Activated CD4-positive, CD25-positive, alpha-beta regulatory T cell treated with anti-CD3 and anti-CD28 coated beads, Interleukin-2, amount 50 U/mL, for 24 hours (primary cell): ENCODE data around the gene CASZ1.

Experiments
- ATAC-seq, 2 donors: fragments of 150-1000 bp; cut with Tn5 transposase; one replicate each; pipeline ENCODE4 v1.10.0; 2021; ENCODE audit warnings: mild to moderate bottlenecking in 1 of 2, moderate library complexity in 1 of 2

Gene CASZ1

GRCh38 chr1:10635085-10635896, 161.2 kb downstream of the CASZ1 start:
- ATAC-seq = no peak

GRCh38 chr1:10634428-10635084, 161.9 kb downstream of the CASZ1 start:
- ATAC-seq = no peak

DNA sequence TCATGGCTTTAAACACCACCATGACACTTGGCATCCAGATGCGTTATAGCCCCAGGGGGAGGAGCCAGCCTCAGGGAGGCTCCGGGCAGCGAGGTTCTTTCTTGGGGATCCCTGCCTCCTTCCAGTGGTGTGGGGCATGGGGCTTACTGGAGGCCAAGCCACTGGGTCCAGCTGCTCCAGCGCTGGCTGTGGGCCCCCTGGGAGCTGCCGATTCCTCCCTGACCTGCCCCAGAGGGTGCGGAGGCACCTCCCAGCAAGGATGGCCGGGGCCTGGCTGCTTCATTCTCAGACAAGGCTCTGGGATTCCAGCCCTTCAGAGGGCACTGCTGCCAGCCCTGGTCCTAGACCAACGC, 162.4 kb downstream of the CASZ1 start:
- no peak for ATAC-seq

GRCh38 chr1:10633416-10633815, 163.0 kb downstream of the CASZ1 start:
- ATAC-seq = no peak

- no peak for ATAC-seq
Observed at GRCh38 chr1:10632691-10633090, 163.8 kb downstream of the CASZ1 start.

- ATAC-seq = no peak
Observed at GRCh38 chr1:10631811-10632593, 164.4 kb downstream of the CASZ1 start.

GRCh38 chr1:10631121-10631810, 165.2 kb downstream of the CASZ1 start:
- ATAC-seq = no peak

DNA sequence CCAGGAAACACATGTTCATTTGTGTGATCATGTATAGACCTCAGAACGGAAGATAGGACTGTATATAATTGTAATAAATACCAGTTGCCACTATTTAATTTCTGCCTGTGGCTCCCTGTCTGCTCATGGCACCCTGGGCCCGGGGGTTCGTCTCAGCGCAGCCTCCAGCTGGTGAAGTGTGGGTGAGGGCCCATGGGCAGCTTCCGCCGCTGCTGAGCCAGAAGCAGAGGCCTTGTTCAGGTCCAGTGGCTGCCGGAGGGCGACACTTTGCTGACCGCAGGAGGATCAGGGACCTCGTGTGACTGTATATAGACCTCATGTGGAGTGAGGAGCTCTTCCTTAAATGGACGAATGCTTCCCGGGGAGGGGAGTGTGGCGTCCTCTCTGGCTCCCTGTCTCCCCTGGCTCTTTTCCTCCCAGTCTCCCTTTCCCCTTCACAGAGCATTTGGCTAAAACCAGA, 165.8 kb downstream of the CASZ1 start:
- no peak for ATAC-seq

DNA sequence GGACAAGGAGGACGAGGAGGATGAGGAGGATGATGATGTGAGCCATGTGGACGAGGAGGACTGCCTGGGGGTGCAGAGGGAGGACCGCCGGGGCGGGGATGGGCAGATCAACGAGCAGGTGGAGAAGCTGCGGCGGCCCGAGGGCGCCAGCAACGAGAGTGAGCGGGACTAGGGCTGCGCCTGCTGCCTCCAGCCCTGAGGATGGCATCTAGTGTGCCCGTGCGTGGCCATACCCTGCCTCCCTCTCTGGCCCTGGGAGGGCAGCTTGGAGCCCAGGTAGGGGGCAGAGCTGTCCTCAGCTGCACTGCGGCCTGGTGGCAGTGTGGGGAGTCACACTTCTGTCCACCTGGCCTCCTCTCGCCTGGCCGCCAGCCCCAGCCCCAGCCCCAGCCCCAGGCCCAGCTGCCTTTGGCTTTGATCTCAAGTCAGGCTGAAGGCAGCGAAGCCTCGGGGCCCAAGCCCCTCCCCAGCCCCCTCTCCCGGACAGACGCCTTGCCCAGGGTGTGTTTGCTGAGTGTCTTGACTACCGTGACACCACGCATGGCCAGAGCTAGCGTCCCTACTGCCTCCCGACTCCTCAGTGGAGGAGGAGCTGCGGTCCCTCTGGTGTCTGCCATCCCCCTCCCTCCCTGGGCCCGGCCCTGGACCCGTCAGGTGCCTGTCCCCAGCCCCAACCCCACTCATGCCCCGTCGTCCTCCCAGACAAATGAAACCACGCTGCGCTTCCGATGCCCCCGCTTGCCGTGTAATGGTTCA, 166.5 kb downstream of the CASZ1 start:
- ATAC-seq = no peak

- ATAC-seq = no peak
Observed at GRCh38 chr1:10629091-10629815, 167.2 kb downstream of the CASZ1 start.

DNA sequence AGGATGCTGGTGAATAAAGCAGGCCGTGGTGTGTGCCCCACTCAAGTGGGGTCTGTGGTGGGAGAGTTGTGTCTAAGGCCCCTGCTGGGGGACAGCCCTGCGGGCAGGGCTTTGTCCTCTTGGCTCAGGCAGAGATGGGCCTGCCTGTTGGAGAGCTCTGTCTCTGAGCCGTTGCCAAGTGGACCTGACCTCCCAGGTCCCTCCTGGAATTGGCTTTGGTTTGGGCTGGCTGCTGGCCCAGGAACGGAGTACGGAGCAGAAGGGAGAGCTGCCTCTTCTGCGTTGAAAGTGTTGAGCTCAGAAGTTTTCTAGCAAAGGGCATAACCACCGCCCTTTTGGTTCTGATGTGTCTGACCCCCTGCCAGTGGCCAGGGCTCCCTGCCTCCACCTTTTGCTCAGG, 167.8 kb downstream of the CASZ1 start:
- no peak for ATAC-seq

- no peak for ATAC-seq
Observed at GRCh38 chr1:10626791-10627410, 169.5 kb downstream of the CASZ1 start.

GRCh38 chr1:10626131-10626731, 170.2 kb downstream of the CASZ1 start:
- ATAC-seq = no peak

GRCh38 chr1:10625554-10625953, 170.9 kb downstream of the CASZ1 start:
- ATAC-seq = no peak

DNA sequence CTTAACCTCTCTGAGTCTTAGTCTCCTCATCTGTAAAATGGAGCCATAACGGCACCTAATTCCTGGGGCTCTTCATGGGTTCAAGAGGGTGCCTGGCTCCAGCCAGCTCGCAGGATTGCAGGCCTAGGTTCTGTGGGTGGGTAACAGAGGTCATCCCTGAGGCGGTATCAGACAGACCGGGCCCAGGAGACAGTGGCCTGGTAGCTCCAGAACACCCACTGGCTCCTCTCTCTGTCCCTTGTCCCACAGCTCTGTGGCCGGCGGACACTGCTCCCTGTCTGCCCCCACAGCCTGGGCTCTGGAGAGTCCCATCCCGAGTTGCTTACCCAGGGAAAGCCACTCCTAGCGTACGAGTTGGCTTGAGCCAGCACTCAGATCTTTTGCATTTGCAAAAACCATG, 171.4 kb downstream of the CASZ1 start:
- ATAC-seq = no peak

- ATAC-seq = no peak
Observed at GRCh38 chr1:10624256-10625050, 172.0 kb downstream of the CASZ1 start.

DNA sequence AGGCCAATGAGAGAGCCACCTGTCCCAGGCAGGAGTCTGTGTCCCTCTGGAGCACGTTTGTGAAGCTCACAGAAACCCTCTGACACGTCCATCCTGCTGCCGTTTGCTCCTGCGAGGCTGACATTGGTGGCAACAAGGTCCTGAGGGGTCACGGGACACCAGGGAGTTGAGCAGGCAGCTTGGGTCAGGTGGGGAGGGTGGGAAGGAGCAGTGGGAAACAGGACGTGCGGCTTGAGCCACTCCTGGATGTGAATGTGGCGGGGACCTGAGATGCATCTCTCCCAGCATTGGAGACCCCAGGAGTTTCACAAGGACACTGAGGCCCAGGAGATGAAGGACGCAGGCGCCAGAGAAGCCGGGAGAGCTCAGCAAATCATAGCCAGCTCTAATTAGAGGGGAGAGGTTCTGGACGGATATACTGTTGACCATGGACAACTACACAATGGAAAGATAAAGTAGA, 172.7 kb downstream of the CASZ1 start:
- no peak for ATAC-seq

- ATAC-seq = no peak
Observed at GRCh38 chr1:10622910-10623685, 173.3 kb downstream of the CASZ1 start.

DNA sequence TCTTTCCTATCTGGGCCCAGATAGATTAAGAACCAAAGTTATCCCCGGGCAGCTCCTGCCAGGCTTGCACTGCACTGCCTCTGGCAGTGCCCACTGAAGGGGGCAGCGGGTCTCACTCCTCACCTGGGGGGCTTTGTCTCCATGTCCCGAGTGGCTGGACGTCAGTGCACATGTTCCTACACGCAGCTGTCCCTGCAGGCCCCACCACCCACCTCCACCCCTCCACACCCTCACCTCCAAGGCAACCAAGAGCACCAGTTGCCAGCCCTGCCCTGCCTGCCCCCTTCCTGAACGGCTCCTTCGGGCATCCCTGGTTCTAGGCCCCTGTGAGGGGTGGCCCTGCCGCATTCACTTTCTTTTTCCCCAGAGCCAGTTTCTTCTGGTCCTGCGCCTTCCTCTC, 174.5 kb downstream of the CASZ1 start:
- ATAC-seq = no peak
